Measurements from ENCODE around the gene SLC25A43.

- TF ChIP-seq CTCF (IDR thresholded peaks at IDR 0.05) (no peak), POLR2A (IDR thresholded peaks at IDR 0.05) (no peak)
Measured at GRCh38 chrX:119486745-119487144, 87.6 kb downstream of the SLC25A43 start.

All from uterus (tissue), 2 donors.